ENCODE data around the gene GLB1L2.

The GLB1L2 gene

GRCh38 chr11:134332782-134333181 is 994 bp downstream of the GLB1L2 start:
- ATAC-seq: no peak
- TF ChIP-seq ZFP3 (CRISPR knock-in tag; IDR thresholded peaks at IDR 0.05): no peak
- no peak for TF ChIP-seq ARNTL (CRISPR knock-in tag; IDR thresholded peaks at IDR 0.05; ENCODE audit: borderline replicate concordance, low read depth)
- no peak for TF ChIP-seq ZC3H10 (CRISPR knock-in tag; IDR thresholded peaks at IDR 0.05)
- TF ChIP-seq ESRRG (CRISPR knock-in tag; IDR thresholded peaks at IDR 0.05): no peak
- no peak for TF ChIP-seq GLIS3 (CRISPR knock-in tag; IDR thresholded peaks at IDR 0.05)
- no peak for TF ChIP-seq POU6F1 (CRISPR knock-in tag; IDR thresholded peaks at IDR 0.05; ENCODE audit: borderline replicate concordance, low read depth)
- TF ChIP-seq SNAI2 (CRISPR knock-in tag; IDR thresholded peaks at IDR 0.05): no peak
- TF ChIP-seq ZNF565 (CRISPR knock-in tag; conservative IDR thresholded peaks at IDR 0.05; ENCODE audit: low read depth): no peak
- no peak for TF ChIP-seq ZNF8 (CRISPR knock-in tag; IDR thresholded peaks at IDR 0.05)
- TF ChIP-seq OSR1 (CRISPR knock-in tag; IDR thresholded peaks at IDR 0.05): no peak
- no peak for TF ChIP-seq ZNF70 (CRISPR knock-in tag; IDR thresholded peaks at IDR 0.05)
- TF ChIP-seq PATZ1 (CRISPR knock-in tag; IDR thresholded peaks at IDR 0.05; ENCODE audit: borderline replicate concordance): no peak
- no peak for TF ChIP-seq CSRNP3 (CRISPR knock-in tag; IDR thresholded peaks at IDR 0.05)
- no peak for TF ChIP-seq CSDC2 (CRISPR knock-in tag; IDR thresholded peaks at IDR 0.05)
- no peak for TF ChIP-seq CREB5 (CRISPR knock-in tag; IDR thresholded peaks at IDR 0.05; ENCODE audit: low read depth)
- TF ChIP-seq PPARA (CRISPR knock-in tag; IDR thresholded peaks at IDR 0.05; ENCODE audit: borderline replicate concordance): no peak
- no peak for TF ChIP-seq TSHZ2 (CRISPR knock-in tag; IDR thresholded peaks at IDR 0.05)
- TF ChIP-seq TCF4 (CRISPR knock-in tag; IDR thresholded peaks at IDR 0.05; ENCODE audit: borderline replicate concordance): no peak
- no peak for TF ChIP-seq ISL1 (CRISPR knock-in tag; IDR thresholded peaks at IDR 0.05)
- no peak for TF ChIP-seq TOX (CRISPR knock-in tag; IDR thresholded peaks at IDR 0.05; ENCODE audit: borderline replicate concordance)

GRCh38 chr11:134333312-134333711 is 1.5 kb downstream of the GLB1L2 start:
- no peak for ATAC-seq
- no peak for TF ChIP-seq POU6F1 (CRISPR knock-in tag; IDR thresholded peaks at IDR 0.05; ENCODE audit: borderline replicate concordance, low read depth)
- no peak for TF ChIP-seq ZNF70 (CRISPR knock-in tag; IDR thresholded peaks at IDR 0.05)
- TF ChIP-seq RARB (CRISPR knock-in tag; IDR thresholded peaks at IDR 0.05): no peak
- no peak for TF ChIP-seq CSRNP3 (CRISPR knock-in tag; IDR thresholded peaks at IDR 0.05)
- TF ChIP-seq ZFP30 (CRISPR knock-in tag; IDR thresholded peaks at IDR 0.05): no peak
- no peak for TF ChIP-seq TCF4 (CRISPR knock-in tag; IDR thresholded peaks at IDR 0.05; ENCODE audit: borderline replicate concordance)
- TF ChIP-seq SNAI2 (CRISPR knock-in tag; IDR thresholded peaks at IDR 0.05): no peak
- no peak for TF ChIP-seq TOX (CRISPR knock-in tag; IDR thresholded peaks at IDR 0.05; ENCODE audit: borderline replicate concordance)
- TF ChIP-seq GLIS3 (CRISPR knock-in tag; IDR thresholded peaks at IDR 0.05): no peak
- TF ChIP-seq PATZ1 (CRISPR knock-in tag; IDR thresholded peaks at IDR 0.05; ENCODE audit: borderline replicate concordance): no peak
- TF ChIP-seq TSHZ2 (CRISPR knock-in tag; IDR thresholded peaks at IDR 0.05): no peak

All from SK-N-SH treated with all-trans-retinoic acid at 6 μM for 48 hours (cell line).